Measurements from ENCODE around the gene LAP3.
"Not testable (repeated sequence)": the region's sequence is repeated elsewhere in the genome, so short reads cannot be mapped to it uniquely, and the experiment has no call there.

The LAP3 gene

DNA sequence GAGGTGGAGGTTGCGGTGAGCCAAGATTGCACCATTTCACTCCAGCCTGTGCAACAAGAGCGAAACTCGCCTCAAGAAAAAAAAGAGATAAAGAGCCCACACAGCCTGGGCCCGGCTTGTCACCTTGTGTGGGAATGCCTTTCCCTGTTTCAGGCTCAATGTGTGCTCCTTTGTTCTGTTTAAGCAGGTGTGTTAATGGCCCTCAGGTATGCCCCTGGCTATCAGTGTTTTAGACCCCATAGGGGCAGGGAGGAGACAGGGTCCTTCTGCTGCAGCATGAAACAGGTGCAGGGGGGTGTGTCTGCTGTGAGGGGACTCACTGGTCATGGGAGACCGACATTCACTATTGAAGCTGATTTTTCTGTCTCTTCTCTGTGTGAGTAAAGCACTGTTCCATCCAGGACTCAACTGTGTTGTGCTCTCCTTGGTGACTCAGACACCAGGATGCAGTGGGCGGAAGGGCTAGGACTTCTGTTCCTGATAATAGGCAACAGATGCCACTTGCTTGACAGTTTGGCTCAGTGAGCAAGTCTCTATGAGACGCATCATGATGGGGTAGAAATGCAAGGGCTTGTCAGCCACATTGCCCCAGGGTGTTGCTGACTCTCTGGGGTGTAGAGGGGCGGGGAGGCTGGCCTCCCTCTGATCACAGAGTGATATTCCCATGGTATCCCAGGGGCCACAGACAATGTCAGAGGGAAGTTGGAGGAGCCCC, 15.6 kb upstream of the LAP3 start:
- DNase-seq (ENCODE audit: low read depth in 2 of 3, low spot score in 2 of 3) = no peak

- no peak for DNase-seq (ENCODE audit: low read depth in 2 of 3, low spot score in 2 of 3)
Measured at GRCh38 chr4:17562157-17562556, 14.8 kb upstream of the LAP3 start.

DNA sequence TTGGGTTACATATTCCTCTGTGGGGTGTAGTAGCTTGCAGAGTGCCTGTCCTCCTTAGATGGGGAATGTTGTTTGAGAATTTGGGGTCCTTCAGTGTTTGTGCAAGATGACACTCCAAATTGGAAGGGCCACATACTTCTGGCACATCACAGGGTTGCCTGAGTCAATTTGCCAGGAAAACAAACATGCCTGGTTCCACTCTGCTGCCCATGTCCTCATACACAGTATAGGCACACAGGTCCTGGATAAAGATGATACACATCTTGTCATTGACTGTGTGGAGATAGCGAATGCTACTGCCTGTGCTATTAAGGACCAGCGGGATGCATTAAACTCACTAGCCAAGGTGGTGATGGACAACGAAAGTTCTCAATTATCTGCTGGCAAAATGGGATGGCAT, 11.2 kb upstream of the LAP3 start:
- DNase-seq (ENCODE audit: low read depth in 2 of 3, low spot score in 2 of 3) = no peak

- no peak for DNase-seq (ENCODE audit: low read depth in 2 of 3, low spot score in 2 of 3)
Measured at GRCh38 chr4:17567271-17567670, 9.7 kb upstream of the LAP3 start.

- no peak for DNase-seq (ENCODE audit: low read depth in 2 of 3, low spot score in 2 of 3)
Measured at GRCh38 chr4:17574206-17574605, 2.8 kb upstream of the LAP3 start.

- not testable (repeated sequence) for DNase-seq (ENCODE audit: low read depth in 2 of 3, low spot score in 2 of 3)
Measured at GRCh38 chr4:17575177-17575576, 1.8 kb upstream of the LAP3 start.

GRCh38 chr4:17577665-17578481, 875 bp downstream of the LAP3 start:
- DNase-seq (ENCODE audit: low read depth in 2 of 3, low spot score in 2 of 3) = no peak

DNA sequence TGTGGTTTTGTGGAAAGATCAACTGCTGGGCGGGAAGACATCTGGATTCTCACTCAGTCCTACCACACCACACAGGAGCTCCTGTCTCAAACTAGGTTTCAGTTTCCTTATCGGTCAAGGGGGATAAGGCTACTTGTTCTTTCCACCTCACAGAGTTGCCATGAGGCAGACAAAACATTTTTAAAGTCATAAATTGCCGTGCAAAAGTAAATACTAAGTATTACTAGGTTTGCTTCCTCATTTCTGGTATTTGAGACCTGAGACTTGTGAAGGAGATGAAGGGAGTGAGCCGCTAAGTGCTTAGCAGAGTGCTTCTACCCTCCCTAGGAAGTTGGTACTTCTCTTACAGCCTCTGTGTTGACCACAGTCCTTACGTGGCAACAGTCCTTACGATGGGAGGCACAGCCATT, 1.5 kb downstream of the LAP3 start:
- no peak for DNase-seq (ENCODE audit: low read depth in 2 of 3, low spot score in 2 of 3)

DNA sequence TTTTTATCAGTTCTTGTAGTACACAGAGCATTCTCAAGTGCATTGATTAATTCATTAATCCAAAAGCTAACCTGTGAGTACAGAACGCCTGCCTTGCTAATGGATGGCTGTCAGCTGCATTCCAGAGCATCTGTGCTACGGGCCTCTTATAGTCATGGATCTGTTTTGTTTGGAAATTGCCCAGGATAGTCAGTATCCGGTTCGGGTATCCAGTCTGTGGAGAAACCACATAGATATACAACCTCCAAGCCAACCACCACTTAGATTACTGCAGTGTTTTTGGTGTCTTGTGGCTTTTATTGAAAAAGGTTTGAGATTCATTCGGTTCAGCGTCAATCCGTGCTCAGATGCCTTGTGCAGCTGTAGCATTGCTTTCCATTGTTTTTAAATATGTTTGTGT, 4.0 kb downstream of the LAP3 start:
- DNase-seq (ENCODE audit: low read depth in 2 of 3, low spot score in 2 of 3) = no peak

- no peak for DNase-seq (ENCODE audit: low read depth in 2 of 3, low spot score in 2 of 3)
Measured at GRCh38 chr4:17583276-17583675, 6.3 kb downstream of the LAP3 start.

DNA sequence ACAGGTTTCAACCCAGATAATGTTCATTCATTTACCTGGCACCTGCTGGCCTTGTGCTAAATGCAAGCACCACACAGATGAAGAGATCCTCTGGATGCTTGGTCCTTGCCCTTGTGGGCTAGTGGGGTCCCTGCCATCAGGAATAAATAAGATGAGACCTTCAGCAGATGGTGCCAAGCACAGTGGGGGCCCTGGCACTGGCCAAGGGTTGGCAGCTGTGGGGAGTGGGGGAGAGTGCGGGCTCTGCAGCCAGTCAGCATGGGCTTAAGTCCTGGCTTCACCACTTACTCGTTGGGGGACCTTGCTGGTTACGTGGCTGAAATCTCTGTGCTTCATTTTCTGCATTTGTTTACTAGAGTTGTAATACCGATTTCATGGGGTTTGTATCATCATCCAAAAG, 6.9 kb downstream of the LAP3 start:
- DNase-seq (ENCODE audit: low read depth in 2 of 3, low spot score in 2 of 3) = no peak

DNA sequence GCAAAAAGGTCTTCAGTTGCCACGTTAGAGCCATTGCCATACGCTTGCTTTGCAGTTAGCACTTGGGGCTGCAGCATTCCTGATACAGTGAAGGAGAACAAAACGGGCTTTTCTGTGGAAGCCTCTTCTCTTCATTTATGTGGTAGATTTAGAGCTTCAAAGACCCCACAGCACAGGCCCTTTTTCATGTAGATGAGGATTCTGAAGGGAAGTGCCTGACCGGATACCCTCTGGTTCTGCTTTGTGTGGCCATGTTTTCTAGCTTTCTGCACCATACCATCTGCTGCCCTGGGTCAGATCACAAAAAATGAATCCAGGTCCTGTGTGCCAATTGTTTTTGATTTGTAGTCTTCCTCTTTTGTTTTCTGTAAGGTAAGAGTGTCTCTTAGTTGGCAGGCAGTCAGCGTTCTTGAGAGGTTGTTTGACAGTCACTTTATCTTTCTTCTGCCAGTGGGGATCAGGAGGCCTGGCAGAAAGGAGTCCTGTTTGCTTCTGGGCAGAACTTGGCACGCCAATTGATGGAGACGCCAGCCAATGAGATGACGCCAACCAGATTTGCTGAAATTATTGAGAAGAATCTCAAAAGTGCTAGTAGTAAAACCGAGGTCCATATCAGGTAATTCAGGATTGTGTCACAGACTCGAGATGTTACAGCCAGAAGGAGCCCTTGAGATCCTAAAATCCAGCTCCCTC, 7.7 kb downstream of the LAP3 start:
- no peak for DNase-seq (ENCODE audit: low read depth in 2 of 3, low spot score in 2 of 3)

DNA sequence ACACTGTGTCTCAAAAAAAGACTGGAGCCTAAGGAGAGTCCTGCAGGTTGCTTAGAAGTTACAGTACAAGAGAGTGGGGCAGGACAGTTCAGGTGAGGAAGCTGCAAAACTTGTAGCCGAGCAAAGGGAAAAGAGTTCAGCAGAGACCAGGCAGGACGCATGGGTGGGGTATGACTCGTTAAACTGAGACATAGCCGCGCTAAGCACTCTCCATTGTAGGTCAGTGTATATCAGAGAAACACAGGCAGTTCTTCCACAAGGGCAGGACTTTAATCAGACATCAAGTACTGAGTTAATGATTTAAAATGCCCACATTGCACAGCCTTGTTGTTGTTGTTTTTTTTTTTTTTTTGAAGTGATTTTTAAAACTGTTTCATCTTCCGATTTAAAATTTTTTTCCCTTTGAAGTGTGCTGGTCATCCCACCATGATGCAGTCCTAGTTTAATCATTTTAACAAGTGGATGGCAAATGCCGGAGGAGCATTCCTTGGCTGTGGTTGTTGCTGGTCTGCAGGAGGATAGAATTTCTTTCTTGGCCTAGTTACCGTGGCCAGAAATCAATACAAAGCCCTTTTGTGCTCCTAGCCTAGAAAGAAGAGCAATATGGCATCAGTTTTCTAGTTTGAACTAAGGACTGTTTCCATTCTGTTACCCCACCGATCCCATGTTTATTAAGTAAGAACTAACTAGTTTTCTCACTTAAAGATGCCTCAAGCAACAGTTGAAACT, 10.3 kb downstream of the LAP3 start:
- DNase-seq (ENCODE audit: low read depth in 2 of 3, low spot score in 2 of 3) = no peak

DNA sequence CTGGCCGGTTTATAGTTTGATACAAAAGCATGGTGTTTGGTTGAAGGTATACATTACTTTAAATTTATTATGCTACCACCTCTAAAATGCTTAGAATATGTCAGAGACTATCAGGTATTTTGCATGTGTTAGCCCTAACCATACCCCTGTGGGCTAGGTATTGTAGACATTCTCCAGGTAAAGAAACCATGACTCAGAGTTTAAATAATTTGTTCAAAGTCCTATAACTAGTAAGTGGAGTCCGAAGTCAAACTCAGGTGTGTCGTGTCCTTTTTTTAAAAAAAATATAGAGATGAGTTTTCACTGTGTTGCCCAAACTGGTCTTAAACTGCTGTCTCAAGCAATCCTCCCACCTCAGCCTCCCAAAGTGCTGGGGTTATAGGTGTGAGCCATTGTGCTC, 12.4 kb downstream of the LAP3 start:
- DNase-seq (ENCODE audit: low read depth in 2 of 3, low spot score in 2 of 3) = no peak

DNA sequence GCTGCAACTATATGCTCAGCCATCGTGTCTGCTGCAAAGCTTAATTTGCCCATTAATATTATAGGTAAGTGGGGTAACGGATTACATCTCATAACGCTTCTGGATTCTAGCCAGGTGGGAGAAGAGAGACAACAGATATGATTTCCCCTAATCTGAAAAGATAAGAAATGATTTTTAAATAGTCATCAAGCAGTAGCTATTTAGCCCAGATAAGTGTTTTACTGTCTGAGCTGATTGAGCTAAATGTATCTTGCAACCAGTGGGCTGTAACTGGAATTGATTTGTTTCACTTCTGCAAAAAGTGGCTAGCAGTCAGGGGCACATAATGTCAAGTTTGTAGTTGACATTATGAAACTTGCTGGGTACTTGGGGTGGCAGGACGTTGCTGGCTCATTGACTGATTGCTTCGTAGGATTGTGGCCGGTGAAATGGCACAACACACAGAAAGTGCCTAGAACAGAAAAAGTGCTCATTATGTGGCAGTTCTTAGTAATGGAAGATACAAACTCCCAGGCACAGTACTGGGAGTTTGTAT, 18.5 kb downstream of the LAP3 start:
- no peak for DNase-seq (ENCODE audit: low read depth in 2 of 3, low spot score in 2 of 3)

DNA sequence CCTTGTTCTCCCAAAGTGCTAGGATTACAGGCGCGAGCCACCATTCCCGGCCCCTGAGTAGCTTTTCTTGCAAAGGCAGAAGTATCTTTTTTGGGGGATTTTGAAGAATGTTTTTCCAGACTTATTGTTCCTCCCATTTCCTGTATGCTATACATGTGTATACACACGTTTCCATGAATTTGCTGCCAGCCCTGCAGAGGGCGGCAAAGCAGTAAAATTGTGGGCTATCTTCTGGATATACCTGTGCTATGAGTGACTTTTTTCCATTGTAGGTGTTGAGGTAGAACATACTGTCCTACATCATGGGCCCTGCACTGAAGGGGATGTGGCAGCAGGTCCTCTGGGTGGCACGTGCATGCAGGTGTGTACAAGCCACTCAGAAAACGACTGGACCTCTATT, 20.5 kb downstream of the LAP3 start:
- no peak for DNase-seq (ENCODE audit: low read depth in 2 of 3, low spot score in 2 of 3)

- DNase-seq (ENCODE audit: low read depth in 2 of 3, low spot score in 2 of 3) = no peak
Measured at GRCh38 chr4:17599826-17600225, 22.8 kb downstream of the LAP3 start.

DNA sequence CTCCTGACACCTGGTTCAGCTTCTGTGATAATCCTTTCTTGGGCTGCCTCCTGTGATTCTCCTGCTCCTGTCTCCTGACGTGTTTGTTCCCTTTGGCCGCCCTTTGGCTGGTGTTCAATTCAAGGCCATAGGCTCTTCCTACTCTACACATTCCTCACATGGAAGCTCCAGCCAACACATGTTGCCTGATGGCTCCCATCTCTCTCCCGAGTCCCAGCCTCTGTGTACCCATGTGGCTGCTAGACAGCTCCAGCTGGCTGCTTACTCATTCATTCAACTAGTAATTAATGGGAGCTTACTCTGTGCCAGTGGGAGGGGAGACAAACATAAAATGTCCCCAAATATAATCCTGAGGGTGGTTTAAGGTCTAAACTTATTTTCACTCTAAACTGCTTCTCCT, 28.2 kb downstream of the LAP3 start:
- no peak for DNase-seq (ENCODE audit: low read depth in 2 of 3, low spot score in 2 of 3)

- peak in 1 of 3 experiments; percentile 13 for DNase-seq (ENCODE audit: low read depth in 2 of 3, low spot score in 2 of 3)
Measured at GRCh38 chr4:17613761-17614415, 36.9 kb downstream of the LAP3 start.

DNA sequence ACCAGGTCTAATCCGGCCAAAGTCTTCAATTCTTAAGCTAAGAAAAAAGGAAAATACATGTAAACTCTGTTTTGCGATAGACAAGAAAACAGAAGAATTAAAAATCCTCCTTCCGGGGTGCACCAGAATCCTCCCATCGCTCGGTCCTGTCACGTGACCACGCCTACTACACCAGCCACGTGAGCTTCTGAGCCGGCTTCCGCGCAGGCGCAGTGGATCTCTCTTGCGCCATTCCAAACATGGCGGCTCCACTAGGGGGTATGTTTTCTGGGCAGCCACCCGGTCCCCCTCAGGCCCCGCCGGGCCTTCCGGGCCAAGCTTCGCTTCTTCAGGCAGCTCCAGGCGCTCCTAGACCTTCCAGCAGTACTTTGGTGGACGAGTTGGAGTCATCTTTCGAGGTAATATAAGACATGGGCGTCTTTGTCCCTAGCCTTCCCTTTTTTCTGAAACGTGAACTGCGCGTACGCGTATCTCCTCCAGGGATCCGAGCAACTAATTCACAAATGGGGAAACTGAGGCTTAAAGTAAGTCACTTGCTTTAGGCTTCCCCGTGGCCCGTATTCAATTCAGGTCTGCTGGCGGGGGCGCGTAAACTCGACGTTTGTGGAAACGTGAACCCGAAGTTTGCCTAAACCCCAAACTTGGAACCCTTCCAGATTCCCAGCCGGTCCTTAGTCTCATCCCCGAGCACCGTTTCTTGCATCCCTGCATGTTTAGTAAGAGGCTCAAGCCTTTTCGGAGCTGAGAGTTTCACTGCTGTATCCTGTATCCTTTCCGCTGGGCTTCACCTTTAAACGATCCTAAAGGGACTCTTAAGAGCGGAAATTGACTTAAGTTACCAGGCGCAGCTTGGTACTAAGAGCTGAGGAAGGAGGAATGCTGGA, 37.7 kb downstream of the LAP3 start, which contains the start of gene MED28:
Gene MED28 (plus strand): TSS at position 226 of the 884 bp plus-strand sequence. CDS start 14 bp downstream, at position 240.
- peak; percentile 87 to 92 (median 90) for DNase-seq (ENCODE audit: low read depth in 2 of 3, low spot score in 2 of 3)
